Measurements from ENCODE around the gene CDHR4.

DNA sequence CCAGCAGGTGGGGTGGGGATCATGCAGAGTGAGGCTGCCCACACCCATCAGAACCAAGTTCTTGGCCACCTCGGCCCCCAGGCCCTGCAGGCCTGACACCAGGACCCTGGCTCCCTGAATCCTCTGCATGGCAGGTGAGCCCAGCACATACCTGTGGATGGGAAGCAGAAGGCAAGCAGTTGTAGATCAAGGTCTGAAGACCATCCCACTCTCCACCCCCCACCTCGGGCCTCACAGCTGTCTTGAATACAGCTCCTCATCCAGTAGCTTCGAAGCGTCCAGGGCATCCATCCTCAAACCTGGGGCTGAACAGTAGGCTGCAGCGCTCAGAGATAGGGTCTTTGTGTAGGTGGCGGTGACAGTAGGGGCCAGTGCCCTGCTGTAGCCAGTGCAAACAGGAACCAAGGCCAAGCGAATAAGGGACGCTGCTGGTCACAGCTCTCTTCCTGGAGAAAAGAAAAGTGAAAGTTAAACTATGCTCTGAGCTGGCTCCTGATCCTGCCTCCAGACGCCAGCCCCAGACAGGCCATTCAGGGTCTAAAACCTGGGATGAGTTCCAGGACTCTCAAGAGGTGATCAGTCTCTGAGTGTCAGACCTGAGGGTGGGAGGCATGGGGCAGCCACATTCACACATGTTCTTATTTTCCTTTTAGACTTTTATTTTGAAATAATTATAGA is 14.0 kb upstream of the CDHR4 start, which contains the start of gene UBA7:
- TF ChIP-seq, protein P1, sequence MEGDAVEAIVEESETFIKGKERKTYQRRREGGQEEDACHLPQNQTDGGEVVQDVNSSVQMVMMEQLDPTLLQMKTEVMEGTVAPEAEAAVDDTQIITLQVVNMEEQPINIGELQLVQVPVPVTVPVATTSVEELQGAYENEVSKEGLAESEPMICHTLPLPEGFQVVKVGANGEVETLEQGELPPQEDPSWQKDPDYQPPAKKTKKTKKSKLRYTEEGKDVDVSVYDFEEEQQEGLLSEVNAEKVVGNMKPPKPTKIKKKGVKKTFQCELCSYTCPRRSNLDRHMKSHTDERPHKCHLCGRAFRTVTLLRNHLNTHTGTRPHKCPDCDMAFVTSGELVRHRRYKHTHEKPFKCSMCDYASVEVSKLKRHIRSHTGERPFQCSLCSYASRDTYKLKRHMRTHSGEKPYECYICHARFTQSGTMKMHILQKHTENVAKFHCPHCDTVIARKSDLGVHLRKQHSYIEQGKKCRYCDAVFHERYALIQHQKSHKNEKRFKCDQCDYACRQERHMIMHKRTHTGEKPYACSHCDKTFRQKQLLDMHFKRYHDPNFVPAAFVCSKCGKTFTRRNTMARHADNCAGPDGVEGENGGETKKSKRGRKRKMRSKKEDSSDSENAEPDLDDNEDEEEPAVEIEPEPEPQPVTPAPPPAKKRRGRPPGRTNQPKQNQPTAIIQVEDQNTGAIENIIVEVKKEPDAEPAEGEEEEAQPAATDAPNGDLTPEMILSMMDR (IDR thresholded peaks at IDR 0.05), result no peak
- TF ChIP-seq POLR2A (IDR thresholded peaks at IDR 0.05), result no peak

Measured in heart left ventricle (tissue), 13 donors.